Activated T-helper 1 cell treated with anti-CD3 and anti-CD28 coated beads, Interleukin-2, amount 50 U/mL, for 16 hours (primary cell): ENCODE measurements around the gene SLC39A10.

ENCODE experiments used
- DNase-seq, 2 donors: peaks; one replicate each; pipeline ENCODE4 v3.0.0-alpha.2; 2020; ENCODE audit warnings: low read depth in 1 of 2, low spot score in 1 of 2

SLC39A10 gene, protein sequence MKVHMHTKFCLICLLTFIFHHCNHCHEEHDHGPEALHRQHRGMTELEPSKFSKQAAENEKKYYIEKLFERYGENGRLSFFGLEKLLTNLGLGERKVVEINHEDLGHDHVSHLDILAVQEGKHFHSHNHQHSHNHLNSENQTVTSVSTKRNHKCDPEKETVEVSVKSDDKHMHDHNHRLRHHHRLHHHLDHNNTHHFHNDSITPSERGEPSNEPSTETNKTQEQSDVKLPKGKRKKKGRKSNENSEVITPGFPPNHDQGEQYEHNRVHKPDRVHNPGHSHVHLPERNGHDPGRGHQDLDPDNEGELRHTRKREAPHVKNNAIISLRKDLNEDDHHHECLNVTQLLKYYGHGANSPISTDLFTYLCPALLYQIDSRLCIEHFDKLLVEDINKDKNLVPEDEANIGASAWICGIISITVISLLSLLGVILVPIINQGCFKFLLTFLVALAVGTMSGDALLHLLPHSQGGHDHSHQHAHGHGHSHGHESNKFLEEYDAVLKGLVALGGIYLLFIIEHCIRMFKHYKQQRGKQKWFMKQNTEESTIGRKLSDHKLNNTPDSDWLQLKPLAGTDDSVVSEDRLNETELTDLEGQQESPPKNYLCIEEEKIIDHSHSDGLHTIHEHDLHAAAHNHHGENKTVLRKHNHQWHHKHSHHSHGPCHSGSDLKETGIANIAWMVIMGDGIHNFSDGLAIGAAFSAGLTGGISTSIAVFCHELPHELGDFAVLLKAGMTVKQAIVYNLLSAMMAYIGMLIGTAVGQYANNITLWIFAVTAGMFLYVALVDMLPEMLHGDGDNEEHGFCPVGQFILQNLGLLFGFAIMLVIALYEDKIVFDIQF

DNA sequence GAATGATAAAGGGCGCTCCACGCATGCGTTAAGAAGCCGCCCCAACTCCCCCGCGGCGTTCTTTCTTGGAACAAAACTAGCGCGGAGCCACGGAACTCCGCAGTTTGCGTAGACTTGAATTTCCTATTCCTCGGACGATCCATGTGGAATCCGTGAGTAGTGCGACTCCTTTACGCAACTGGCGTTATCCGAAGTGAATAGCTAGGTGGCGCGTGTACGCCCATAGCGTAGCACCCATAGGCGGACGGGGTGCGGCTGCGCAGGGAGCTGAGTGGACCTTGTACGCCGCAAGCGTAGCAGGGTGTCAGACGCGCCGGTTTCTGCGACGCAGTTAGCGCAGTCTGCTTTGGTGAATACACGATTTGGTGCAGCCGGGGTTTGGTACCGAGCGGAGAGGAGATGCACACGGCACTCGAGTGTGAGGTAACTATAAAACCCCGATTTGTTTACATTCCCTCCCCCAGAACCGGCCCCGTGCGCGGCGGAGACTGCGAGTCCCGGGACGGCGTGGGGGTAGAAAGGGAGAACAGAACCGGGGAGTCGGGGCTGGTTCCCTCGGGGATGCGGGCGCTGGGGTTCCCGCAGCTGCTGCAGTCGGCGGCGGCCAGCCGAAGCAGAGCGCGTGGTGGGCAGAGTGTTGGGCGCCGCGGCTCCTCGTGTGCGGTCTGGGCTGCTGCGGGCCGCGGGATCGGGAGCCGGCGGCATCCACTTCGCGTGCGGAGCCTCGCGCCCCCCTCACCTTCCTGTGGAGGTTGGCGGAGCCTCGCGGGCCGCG, at the start of gene SLC39A10:
SLC39A10 (plus strand) TSS at position 368 of the 775 bp plus-strand sequence. CDS start 22,817 bp downstream, outside the sequence.
- DNase-seq: peak; percentile 96 to 97

DNA sequence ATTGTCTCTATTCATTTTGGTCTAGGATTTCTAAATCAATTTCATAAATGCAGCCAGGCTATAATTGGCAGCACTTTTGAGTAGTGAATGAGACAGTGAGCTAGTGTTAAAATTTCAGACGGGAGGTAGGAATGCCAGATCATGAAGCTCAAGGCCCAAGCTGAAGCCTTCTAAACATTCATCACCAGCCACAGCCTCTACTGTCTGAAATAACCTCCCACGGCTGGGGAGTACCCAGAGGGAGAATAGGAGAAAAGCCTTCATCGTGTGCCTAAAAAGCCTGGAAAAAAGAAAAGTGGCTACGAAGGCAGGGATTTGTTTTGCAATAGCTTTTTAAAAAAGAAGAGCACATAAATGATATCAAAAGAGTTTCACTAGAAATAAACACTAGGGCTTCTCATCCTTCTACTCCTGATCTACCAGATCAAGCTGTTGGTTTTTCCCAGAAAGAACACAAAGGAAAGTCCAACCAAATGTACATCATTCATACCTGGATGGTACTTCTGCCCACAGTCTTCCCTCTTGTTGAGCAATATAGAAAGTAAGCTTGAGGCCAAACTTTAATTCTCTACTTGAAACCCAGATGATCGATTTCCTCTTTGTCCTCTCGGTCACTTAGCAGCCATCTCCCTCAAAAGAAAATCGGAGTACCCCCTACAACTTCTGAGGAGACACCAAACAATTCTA, 48.1 kb upstream of the SLC39A10 start:
- DNase-seq: no peak

DNA sequence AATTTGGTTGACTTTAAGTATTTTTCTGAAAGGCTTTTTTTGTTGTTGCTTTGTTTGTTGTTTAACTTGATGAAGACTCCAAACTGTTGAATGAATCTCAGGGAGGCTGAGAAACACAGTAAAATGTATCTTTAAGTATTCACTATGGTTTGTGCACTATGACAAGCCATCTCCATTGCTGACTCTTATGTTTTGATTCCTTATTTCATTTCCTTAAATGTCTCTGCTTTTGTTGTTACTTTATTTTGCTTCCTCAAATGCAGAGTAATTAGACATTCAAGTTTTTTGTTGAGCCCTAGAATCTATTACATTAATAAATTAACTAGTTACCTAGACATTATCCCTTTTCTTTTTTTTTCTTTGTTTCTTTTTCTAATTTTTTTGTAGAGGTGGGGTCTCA, 46.3 kb upstream of the SLC39A10 start:
- DNase-seq: no peak

DNA sequence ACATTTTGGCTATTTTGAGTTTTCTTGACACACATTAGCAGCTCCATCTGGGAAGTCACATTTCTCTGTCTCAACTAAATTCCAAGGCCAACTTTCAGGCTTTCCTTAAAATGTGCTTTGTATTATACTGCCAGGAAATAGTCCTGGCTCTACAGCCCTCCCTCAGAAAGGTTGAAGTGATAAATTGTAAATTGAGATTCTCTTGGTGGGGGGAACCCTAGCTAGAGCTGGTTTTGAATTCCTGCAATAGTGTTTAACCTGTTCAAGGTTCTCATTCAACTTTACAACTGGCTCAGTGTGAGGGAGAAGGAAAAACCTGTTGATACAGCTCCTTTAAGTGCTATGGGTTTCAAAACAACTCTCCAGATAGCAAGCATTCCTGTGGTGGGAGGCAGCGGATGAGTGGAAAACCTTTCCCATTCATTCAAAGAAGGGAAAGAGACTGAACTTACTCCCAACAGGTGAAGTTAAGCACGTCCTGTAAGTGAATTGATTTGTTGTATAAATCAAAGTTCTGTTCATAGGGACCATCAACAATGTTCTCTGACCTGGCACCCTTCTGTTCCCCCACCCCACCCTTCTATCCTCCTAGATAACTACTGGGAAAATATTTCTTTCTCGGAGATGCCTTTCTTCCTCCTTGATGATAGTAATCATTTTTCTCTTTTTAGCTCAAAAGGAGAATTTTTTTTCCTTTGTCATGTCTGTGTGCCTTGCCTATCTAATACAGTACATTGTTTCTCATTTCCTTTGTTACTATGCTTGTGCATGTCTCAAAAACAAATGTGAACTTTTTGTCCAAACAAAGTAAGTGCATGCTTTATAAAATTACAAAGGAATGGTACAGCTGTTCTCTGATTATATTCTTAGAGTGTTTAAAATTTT, 44.2 kb upstream of the SLC39A10 start:
- no peak for DNase-seq

DNA sequence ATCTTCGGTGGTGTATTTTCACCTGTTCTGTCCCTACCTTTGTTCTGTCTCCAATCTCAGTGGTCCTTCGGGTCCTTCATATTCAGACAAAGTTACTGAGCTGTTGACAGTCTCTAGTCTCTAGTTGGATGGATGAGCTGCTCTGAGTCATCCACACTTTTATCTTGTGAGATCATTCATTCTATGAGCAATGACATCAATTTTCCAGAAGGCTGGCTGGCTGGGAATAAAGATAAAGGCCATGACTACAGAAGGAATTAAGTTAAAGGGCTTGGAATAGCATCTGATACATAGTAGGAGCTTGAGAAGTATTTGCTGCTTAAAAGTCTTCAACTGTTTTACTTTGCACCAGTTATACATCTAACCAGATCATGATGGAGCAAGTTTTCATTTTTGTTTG, 43.1 kb upstream of the SLC39A10 start:
- DNase-seq: no peak

DNA sequence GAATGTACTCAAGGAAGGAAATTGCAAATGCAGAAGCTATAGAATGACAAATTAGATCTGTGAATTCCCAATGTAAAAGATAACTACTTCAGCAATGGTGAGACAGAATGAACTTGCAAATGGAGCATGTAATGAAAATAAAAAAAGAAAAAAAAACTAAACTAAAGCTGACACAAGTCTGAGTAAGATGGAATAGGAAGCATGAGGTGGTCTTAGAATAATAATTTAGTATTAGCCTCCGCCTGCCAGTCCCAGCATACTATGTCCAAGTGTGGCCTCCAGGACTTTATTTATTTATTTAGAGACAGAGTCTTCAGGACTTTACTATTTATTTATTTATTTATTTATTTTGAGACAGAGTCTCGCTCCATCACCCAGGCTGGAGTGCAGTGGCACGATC, 37.4 kb upstream of the SLC39A10 start:
- no peak for DNase-seq

DNA sequence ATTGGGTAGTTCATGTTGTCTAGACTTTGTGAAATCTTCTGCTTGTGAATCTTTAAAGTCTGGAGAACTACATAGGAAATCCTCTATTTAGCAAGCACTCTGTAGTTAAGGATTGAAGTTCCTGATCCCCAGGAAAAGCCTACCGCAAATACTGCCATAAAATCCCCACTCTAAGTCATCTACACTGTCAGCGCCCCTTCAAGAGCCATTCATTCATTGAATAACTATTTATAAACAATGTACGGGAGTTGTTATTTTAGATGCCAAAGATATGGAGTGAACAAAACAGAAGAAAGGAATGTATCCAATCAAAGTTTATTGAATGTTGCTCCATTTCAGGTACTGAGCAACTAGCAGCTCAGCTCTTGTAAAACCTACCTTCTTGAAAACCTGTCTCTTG, 36.5 kb upstream of the SLC39A10 start:
- no peak for DNase-seq

DNA sequence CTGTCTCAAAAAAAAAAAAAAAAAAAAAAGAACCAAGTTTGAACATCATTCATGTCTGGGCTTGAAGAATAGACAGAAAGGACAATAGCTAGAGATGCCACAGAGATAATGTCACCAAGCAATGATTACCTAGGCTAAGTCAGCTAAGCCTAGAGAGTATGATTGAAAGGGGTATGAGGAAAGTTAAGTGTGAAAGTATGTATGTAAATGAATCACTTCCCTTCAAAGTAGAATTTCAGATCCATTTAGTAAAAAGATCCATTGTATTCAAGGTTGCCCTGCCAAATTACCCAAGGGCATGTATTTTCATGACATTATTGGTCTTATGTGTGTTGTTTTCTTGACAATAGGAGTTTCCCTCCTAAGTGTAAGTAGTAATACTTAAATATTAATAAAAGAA, 34.1 kb upstream of the SLC39A10 start:
- no peak for DNase-seq

DNA sequence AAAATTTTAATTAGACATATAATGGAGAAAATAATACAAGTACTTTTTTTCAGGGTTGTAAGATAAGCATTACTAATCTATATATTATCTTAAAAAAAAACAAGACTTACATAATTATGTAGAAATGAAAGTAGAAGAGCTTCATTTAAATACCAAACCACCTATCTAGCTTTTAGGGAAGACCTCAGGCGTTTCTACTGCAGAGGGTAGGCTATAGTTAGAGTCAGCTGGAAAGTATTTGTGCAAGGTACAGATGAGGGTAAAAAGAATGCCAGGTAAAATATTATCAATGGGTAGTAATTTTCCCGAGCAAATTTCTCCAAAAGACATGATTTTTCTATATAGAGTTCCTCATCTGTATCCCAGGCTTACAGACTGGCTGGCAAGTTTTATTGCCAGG, 30.5 kb upstream of the SLC39A10 start:
- DNase-seq: no peak

DNA sequence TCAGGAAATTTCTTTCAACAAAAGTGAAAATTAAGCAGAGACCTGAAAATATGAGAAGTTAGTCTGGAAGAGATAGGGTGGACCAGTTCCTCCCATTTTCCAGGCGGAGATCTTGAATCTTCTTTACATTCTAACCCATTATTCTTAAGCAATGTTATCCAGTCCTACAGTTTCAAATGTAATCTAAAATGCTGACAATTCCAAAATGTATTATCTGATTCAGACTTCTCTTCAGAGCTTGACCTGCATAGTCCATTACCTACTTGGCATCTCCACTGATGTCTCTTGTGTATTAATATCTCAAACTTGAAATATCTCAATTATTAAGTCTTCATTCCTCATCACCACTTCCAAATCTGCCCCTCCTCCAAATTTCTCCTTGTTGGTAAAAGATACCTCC, 28.4 kb upstream of the SLC39A10 start:
- no peak for DNase-seq

DNA sequence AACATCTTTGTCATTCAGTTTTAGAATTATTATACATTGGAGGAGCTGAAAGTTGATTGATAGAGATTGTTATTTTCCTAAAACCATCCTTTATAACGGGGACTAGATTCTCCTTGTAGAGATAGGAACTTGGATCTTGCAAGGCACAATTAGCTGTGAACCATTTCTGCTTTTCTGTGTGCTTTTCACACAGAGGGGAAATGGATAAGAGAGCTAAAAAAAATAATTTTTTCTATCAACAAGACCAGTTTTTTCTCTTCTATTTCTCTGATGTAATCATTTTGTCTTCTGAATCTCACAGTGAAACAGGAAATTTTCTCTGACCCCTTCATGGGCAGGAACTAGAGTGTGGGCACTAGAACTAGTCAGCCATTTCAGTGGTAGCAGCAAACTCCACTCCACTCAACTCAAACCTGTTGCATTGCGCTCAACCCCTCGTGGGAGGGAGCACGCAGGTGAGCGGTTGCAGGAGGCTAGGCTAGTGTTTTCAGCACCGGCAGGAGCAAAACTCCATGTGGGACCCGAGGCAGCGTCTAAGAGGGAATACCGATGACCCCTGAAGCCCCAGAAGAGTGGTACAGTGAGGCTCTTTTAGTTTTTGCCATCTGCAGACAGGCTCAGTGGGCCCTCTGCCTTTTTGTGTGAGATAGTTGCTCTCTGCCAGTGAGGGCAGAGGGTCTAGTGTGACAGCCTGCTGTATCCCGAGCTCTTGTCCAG, 24.0 kb upstream of the SLC39A10 start:
- DNase-seq: no peak

DNA sequence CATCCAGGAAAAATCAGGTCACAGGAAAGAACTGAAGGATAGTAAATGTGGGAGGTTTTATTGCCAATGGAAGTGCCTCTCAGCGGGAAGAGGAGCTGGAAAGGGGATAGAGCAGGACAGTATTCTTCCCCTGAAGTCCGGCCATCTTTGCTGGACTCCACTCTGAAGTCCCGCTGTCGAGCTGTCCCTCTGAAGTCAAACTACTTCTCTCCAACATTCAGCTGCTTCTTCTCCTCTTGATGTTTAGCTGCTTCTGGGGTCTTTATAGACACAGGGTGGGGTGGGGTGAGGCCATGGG, 23.5 kb upstream of the SLC39A10 start:
- no peak for DNase-seq

DNA sequence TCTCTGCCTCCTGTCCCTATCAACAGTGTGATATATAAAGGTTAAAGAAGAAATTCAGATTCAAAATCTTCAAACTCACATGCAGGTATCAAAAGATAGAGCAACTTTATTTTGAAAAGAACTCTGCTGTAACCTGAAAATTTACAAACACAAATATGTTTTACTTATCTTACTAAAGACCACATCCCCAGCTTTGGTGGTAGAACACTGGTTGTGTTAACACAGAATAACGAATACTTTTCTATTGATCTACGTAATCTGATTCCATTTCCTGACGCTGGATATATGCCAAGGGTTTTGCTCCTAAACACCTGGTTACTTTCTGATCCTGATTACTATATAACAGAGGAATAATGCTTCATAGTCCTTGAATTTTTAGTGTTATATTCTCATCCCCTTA, 23.1 kb upstream of the SLC39A10 start:
- no peak for DNase-seq

DNA sequence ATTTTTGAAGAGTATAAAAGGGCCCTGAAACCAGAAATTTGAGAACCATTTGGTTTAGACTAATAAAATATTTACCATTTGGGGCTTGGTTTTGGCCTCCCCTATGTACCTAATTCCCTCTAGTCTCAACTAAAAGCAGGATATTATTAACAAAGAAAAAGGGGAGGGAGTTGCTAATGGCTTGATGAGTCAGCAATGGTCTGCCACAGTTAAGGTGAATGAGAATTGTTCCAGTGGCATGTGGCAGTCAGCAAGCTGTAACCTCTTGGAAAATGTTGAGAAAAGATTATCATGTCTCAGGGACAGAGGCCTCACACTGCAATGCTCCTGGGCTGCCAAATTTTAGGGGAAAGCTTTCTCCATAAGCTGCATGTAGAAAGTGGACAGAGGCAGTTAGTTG, 20.1 kb upstream of the SLC39A10 start:
- no peak for DNase-seq

DNA sequence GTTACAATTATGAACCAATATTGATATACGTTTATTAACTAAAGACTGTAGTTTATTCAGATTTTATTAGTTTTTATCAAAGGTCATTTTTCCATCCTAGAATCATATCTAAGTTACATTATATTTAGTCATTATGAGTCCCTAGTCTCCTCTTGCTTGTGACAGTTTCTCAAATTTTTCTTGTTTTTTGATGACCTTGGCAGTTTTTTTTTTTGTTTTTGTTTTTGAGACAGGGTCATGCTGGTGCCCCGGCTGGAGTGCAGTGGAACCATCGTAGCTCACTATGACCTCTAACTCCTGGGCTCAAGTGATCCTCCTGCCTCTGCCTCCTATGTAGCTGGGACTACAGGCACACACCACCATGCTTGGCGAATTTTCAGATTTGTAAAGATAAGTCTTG, 18.3 kb upstream of the SLC39A10 start:
- DNase-seq: no peak

DNA sequence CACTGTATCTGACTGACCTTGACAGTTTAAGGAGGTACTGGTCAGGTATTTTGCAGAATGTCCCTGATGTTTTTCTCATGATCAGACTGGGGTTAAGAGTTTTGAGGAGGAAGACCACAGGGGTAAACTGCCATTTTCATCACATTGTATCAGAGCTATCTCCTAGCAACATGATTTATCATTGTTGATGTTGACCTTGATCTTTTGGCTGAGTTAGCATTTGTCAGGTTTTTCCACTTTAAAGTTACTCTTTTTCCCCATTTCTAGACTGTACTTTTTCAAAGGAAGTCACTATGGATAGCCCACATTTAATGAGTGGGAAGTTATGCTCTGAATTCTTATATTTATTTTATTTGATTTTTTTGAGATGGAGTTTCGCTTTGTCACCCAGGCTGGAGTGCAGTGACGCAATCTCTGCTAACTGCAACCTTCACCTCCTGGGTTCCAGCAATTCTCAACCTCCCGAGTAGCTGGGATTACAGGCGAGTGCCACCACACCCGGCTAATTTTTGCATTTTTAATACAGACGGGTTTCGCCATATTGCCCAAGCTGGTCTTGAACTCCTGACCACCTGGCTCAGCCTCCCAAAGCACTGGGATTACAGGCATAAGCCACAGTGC, 17.7 kb upstream of the SLC39A10 start:
- no peak for DNase-seq

DNA sequence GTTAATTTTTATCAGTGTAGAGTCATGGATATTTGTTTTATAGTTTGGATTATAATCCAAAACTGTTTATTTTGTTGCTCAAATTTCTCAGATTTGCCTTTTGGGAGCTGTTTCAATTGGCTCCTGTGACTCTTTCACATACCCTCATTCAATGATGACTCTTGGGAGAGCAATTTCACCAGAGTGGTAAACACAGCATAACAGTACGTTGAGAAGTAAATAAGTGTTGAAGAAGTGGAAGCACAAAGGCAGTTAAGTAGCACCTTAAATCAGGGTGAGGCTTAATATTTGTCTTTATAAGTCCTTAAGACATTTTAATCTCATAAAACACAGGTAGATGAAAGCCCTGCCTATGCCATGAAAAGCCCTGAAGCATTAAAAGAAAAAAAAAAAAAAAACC, 17.1 kb upstream of the SLC39A10 start:
- no peak for DNase-seq

DNA sequence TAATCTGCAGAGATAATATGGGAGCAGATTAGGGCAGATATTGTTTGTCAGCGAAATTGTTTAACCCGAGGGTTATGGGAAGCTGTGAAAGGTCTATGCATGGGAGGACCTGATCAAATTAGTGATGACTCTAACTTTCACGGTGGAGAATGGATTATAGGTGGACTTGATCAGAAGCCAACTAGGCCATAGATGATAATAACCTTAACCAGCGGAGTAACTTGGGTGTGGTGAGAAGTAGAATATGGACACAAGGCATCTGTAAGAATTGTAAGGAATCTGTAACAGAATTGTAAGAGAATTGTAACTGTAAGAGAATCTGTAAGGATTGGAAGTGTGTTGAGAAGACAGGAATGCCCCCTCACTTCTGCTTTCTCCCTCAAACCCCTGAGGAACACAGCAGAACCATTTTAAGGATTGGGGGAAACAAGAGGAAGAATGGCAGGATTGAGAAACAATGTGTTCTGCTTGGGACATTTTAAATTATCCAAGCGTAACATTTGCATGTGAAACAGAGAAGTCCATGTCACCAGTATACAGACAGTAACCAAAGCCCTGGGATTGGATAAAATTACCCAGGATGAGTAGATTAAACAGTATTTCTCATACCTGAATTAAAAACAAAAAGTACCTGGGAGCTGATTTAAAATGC, 14.9 kb upstream of the SLC39A10 start:
- DNase-seq: no peak

DNA sequence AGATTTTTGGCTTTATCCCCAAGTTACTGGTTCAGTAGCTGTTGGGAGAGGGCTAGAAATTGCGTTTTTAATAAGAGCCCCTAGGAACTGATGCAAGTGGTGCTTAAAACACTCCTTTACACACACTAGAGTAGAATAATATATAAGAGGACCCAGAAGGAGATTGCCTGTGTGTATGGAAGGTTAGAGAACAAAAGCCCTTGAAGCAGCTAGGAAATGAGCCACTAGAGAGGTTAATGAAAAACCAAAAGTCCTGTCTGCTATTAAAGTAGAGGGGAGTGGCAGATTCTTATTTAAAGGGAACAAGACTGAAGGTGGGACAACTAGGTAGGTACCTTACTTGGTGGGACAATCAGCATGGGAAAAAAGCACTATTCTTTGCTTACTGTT, 14.4 kb upstream of the SLC39A10 start:
- no peak for DNase-seq
